Mesothelial cell of epicardium (in vitro differentiated cells): Measurements from ENCODE around the gene SLC9A1. TPM values are rescaled to one million over a fixed set of nuclear protein-coding genes. Genes with fewer than 3 reads are reported as not detected.

Experiments used
- DNase-seq, 2 experiments: peaks; one replicate each; pipeline ENCODE4 v3.0.0; 2021; ENCODE audit warnings: low spot score in 2 of 2; ENCODE audit not compliant: unreplicated experiment in 2 of 2
- H3K27ac Mint-ChIP-seq: 2 replicates; pipeline ENCODE4 v1.8.0; 2021; ENCODE audit warnings: mixed read lengths
- H3K27me3 Mint-ChIP-seq: 2 replicates; pipeline ENCODE4 v1.8.0; 2021; ENCODE audit warnings: low read depth, mixed read lengths
- H3K36me3 Mint-ChIP-seq: 2 replicates; pipeline ENCODE4 v1.8.0; 2021; ENCODE audit warnings: mixed read lengths
- H3K4me1 Mint-ChIP-seq: 2 replicates; pipeline ENCODE4 v1.8.0; 2021; ENCODE audit warnings: mixed read lengths
- H3K4me3 Mint-ChIP-seq: 2 replicates; pipeline ENCODE4 v1.8.0; 2021; ENCODE audit warnings: mild to moderate bottlenecking, moderate library complexity, mixed read lengths
- H3K9me3 Mint-ChIP-seq: 2 replicates; pipeline ENCODE4 v1.8.0; 2021; ENCODE audit warnings: mixed read lengths
- CTCF ChIP-seq: fragments of 200-600 bp; sonication (generic); IDR thresholded peaks from one replicate; pipeline ENCODE4 v1.5.0; 2021; ENCODE audit warnings: antibody characterized with exemption; ENCODE audit not compliant: unreplicated experiment
- total RNA-seq: library from RNA; stranded (reverse); gene quantifications from 3 replicates; pipeline ENCODE4 v1.2.1, GENCODE V29; 2021

SLC9A1 gene
- total RNA-seq, 1 donor from 2014 or later, result 33.9 TPM

- TF ChIP-seq CTCF, result no peak
- no peaks in the 10 kb centered on the region for H3K36me3 Mint-ChIP-seq
Observed at GRCh38 chr1:27070390-27071048, 84.4 kb downstream of the SLC9A1 start.

GRCh38 chr1:27068922-27069321 lies 86.0 kb downstream of the SLC9A1 start:
- no peaks in the 10 kb centered on the region for H3K27me3 Mint-ChIP-seq

More at GRCh38 chr1:27070390-27071048, 84.4 kb downstream of the SLC9A1 start:
- no peaks in the 10 kb centered on the region for H3K9me3 Mint-ChIP-seq
- DNase-seq, result no peak
- H3K27me3 Mint-ChIP-seq, result no peaks in the 10 kb centered on the region
- no peak overlapping the region for H3K27ac Mint-ChIP-seq
- H3K4me1 Mint-ChIP-seq, result peaks cover 5% of the 10 kb centered on the region
- no peak overlapping the region for H3K4me3 Mint-ChIP-seq

GRCh38 chr1:27065999-27066630 lies 88.8 kb downstream of the SLC9A1 start:
- no peak for DNase-seq
- Mint-ChIP-seq H3K4me1 (peaks cover 3% of the 10 kb centered on the region), H3K4me3 (no peak overlapping the region), H3K36me3 (no peaks in the 10 kb centered on the region), H3K27me3 (no peaks in the 10 kb centered on the region), H3K27ac (no peak overlapping the region), H3K9me3 (no peaks in the 10 kb centered on the region)
- no peak for TF ChIP-seq CTCF

More at GRCh38 chr1:27068922-27069321, 86.0 kb downstream of the SLC9A1 start:
- Mint-ChIP-seq H3K4me3 (no peak overlapping the region), H3K9me3 (no peaks in the 10 kb centered on the region), H3K36me3 (no peaks in the 10 kb centered on the region), H3K27ac (no peak overlapping the region), H3K4me1 (peaks cover 5% of the 10 kb centered on the region)
- no peak for TF ChIP-seq CTCF
- no peak for DNase-seq

- Mint-ChIP-seq H3K4me1 (peaks cover 18% of the 10 kb centered on the region), H3K9me3 (no peaks in the 10 kb centered on the region), H3K4me3 (no peak overlapping the region), H3K27ac (no peak overlapping the region), H3K36me3 (no peaks in the 10 kb centered on the region), H3K27me3 (no peaks in the 10 kb centered on the region)
- DNase-seq, result no peak
- TF ChIP-seq CTCF, result no peak
Observed at GRCh38 chr1:27060891-27061290, 94.0 kb downstream of the SLC9A1 start.

GRCh38 chr1:27058966-27059669 lies 95.8 kb downstream of the SLC9A1 start:
- H3K4me3 Mint-ChIP-seq, result no peak overlapping the region
- no peak for DNase-seq
- no peaks in the 10 kb centered on the region for H3K27me3 Mint-ChIP-seq
- no peaks in the 10 kb centered on the region for H3K36me3 Mint-ChIP-seq
- no peak overlapping the region for H3K27ac Mint-ChIP-seq
- H3K9me3 Mint-ChIP-seq, result no peaks in the 10 kb centered on the region
- TF ChIP-seq CTCF, result no peak
- peaks cover 18% of the 10 kb centered on the region for H3K4me1 Mint-ChIP-seq
